GM12878 (cell line): Measurements from ENCODE around the gene TUBD1.

Experiments
- NFIC ChIP-seq: IDR thresholded peaks from 2 replicates; pipeline ENCODE4 v1.6.1; 2012; ENCODE audit warnings: low read depth, mild to moderate bottlenecking, inconsistent platforms, low read length, moderate library complexity
- RFX5 ChIP-seq: IDR thresholded peaks from 2 replicates; pipeline ENCODE4 v1.6.1; 2011; ENCODE audit warnings: low read depth, low read length, improper control_type of control experiment
- TAF1 ChIP-seq: IDR thresholded peaks from 2 replicates; pipeline ENCODE4 v1.6.1; 2011; ENCODE audit warnings: mild to moderate bottlenecking, low read depth, low read length, borderline replicate concordance
- TF ChIP-seq, protein P1 (sequence below): IDR thresholded peaks from 2 replicates; pipeline ENCODE4 v1.6.1; 2012; ENCODE audit warnings: low read depth, low read length, improper control_type of control experiment

DNA sequence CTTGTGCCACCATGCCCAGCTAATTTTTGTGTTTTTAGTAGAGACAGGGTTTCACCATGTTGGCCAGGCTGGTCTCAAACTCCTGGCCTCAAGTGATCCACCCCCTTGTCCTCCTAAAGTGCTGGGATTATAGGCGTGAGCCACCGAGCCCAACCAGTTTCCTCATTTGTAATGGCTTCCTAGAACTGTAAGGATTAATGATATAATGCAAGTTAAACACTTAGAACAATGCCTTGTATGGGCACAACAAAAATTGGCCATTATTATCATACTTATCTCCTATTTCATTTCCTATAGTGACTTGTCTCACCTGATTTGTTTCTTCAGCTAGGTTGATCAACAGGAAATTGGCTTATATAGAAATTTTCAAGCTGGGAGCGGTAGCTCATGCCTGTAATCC, 14.1 kb downstream of the TUBD1 start:
- TF ChIP-seq NFIC (no peak), TAF1 (no peak), RFX5 (no peak)
- TF ChIP-seq, protein P1, sequence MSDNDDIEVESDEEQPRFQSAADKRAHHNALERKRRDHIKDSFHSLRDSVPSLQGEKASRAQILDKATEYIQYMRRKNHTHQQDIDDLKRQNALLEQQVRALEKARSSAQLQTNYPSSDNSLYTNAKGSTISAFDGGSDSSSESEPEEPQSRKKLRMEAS: no peak
